ENCODE data around the gene ODC1.

DNA sequence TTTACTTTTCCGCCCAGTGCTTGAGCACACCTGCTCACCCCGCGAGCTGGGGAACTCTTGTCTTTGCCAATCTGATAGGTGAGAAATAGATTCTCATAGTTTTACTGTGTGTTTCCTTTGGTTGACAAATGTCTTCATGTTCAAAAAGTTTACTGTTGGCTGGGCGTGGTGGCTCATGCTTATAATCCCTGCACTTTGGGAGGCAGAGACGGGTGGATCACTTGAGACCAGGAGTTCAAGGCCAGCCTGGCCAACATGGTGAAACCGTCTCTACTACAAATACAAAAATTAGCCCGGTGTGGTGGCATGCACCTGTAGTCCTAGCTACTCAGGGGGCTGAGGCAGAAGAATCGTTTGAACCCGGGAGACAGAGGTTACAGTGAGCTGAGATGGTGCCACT is 10.3 kb downstream of the ODC1 start:
- TF ChIP-seq FOXK2 (IDR thresholded peaks at IDR 0.05) (no peak), FOXM1 (IDR thresholded peaks at IDR 0.05; ENCODE audit: borderline replicate concordance) (no peak), TARDBP (IDR thresholded peaks at IDR 0.05) (no peak), LEF1 (IDR thresholded peaks at IDR 0.05; ENCODE audit: borderline replicate concordance) (no peak), CTBP1 (IDR thresholded peaks at IDR 0.05; ENCODE audit: borderline replicate concordance) (no peak), SP1 (IDR thresholded peaks at IDR 0.05) (no peak), SUZ12 (IDR thresholded peaks at IDR 0.05) (no peak), BHLHE40 (IDR thresholded peaks at IDR 0.05; ENCODE audit: borderline replicate concordance) (no peak), ELF4 (IDR thresholded peaks at IDR 0.05) (no peak)

All from HEK293T (cell line).